ENCODE data around the gene LAMP1.

LAMP1 gene

GRCh38 chr13:113267642-113268405 is 29.2 kb upstream of the LAMP1 start:
- no peak for TF ChIP-seq ZFP30 (CRISPR knock-in tag; IDR thresholded peaks at IDR 0.05)
- TF ChIP-seq PATZ1 (CRISPR knock-in tag; IDR thresholded peaks at IDR 0.05; ENCODE audit: borderline replicate concordance), result no peak
- no peak for TF ChIP-seq ARNTL (CRISPR knock-in tag; IDR thresholded peaks at IDR 0.05; ENCODE audit: borderline replicate concordance, low read depth)
- no peak for TF ChIP-seq GLIS3 (CRISPR knock-in tag; IDR thresholded peaks at IDR 0.05)
- TF ChIP-seq TOX (CRISPR knock-in tag; IDR thresholded peaks at IDR 0.05; ENCODE audit: borderline replicate concordance), result no peak
- ATAC-seq, result peak; percentile 22; the same call in 2 of the 3 replicates

GRCh38 chr13:113272031-113272430 is 25.0 kb upstream of the LAMP1 start:
- TF ChIP-seq CREB5 (CRISPR knock-in tag; IDR thresholded peaks at IDR 0.05; ENCODE audit: low read depth), result no peak
- TF ChIP-seq BACH2 (CRISPR knock-in tag; IDR thresholded peaks at IDR 0.05; ENCODE audit: borderline replicate concordance), result no peak
- no peak for TF ChIP-seq TCF4 (CRISPR knock-in tag; IDR thresholded peaks at IDR 0.05; ENCODE audit: borderline replicate concordance)
- no peak for TF ChIP-seq ESRRG (CRISPR knock-in tag; IDR thresholded peaks at IDR 0.05)
- TF ChIP-seq ZFP30 (CRISPR knock-in tag; IDR thresholded peaks at IDR 0.05), result no peak
- no peak for TF ChIP-seq CSDC2 (CRISPR knock-in tag; IDR thresholded peaks at IDR 0.05)
- TF ChIP-seq ARNTL (CRISPR knock-in tag; IDR thresholded peaks at IDR 0.05; ENCODE audit: borderline replicate concordance, low read depth), result no peak
- no peak for TF ChIP-seq ZFP3 (CRISPR knock-in tag; IDR thresholded peaks at IDR 0.05)
- TF ChIP-seq CSRNP3 (CRISPR knock-in tag; IDR thresholded peaks at IDR 0.05), result no peak
- TF ChIP-seq GLIS3 (CRISPR knock-in tag; IDR thresholded peaks at IDR 0.05), result no peak
- TF ChIP-seq ZC3H10 (CRISPR knock-in tag; IDR thresholded peaks at IDR 0.05), result no peak
- ATAC-seq, result no peak

GRCh38 chr13:113272701-113273181 is 24.3 kb upstream of the LAMP1 start:
- no peak for ATAC-seq
- TF ChIP-seq TCF4 (CRISPR knock-in tag; IDR thresholded peaks at IDR 0.05; ENCODE audit: borderline replicate concordance) (no peak), PATZ1 (CRISPR knock-in tag; IDR thresholded peaks at IDR 0.05; ENCODE audit: borderline replicate concordance) (no peak), ZNF8 (CRISPR knock-in tag; IDR thresholded peaks at IDR 0.05) (no peak), TOX (CRISPR knock-in tag; IDR thresholded peaks at IDR 0.05; ENCODE audit: borderline replicate concordance) (no peak), ARNTL (CRISPR knock-in tag; IDR thresholded peaks at IDR 0.05; ENCODE audit: borderline replicate concordance, low read depth) (no peak), TSHZ2 (CRISPR knock-in tag; IDR thresholded peaks at IDR 0.05) (no peak), ISL1 (CRISPR knock-in tag; IDR thresholded peaks at IDR 0.05) (no peak)

GRCh38 chr13:113273321-113273720 is 23.7 kb upstream of the LAMP1 start:
- ATAC-seq, result no peak
- TF ChIP-seq CSDC2 (CRISPR knock-in tag; IDR thresholded peaks at IDR 0.05) (no peak), POU6F1 (CRISPR knock-in tag; IDR thresholded peaks at IDR 0.05; ENCODE audit: borderline replicate concordance, low read depth) (no peak), OSR1 (CRISPR knock-in tag; IDR thresholded peaks at IDR 0.05) (no peak), RARB (CRISPR knock-in tag; IDR thresholded peaks at IDR 0.05) (no peak)

Data from SK-N-SH treated with all-trans-retinoic acid at 6 μM for 48 hours (cell line).